Neural progenitor cell (in vitro differentiated cells): ENCODE data around the gene MYL5. TPM values are rescaled to one million over a fixed set of nuclear protein-coding genes. Genes with fewer than 3 reads are reported as not detected.
A peak's percentile ranks its signal among the peaks of the same experiment; 100 is the strongest.

ENCODE experiments used
- DNase-seq: peaks from one replicate; pipeline ENCODE4 v3.0.0-alpha.2; 2016; ENCODE audit warnings: low spot score
- H2AFZ ChIP-seq: fragments of 200-600 bp; sonication (generic); replicated peaks from 2 replicates; pipeline ENCODE4 v1.6.1; 2016; ENCODE audit warnings: antibody characterized with exemption
- H3F3A ChIP-seq: fragments of 200-600 bp; sonication (generic); 2 replicates; pipeline ENCODE4 v1.6.1; 2016; ENCODE audit warnings: antibody characterized with exemption, low read depth
- H3K27ac ChIP-seq: fragments of 200-600 bp; sonication (generic); 2 replicates; pipeline ENCODE4 v1.5.1; 2016; ENCODE audit warnings: mild to moderate bottlenecking
- H3K27me3 ChIP-seq: fragments of 200-600 bp; sonication (generic); 2 replicates; pipeline ENCODE4 v1.6.1; 2016; ENCODE audit warnings: mild to moderate bottlenecking, moderate library complexity
- H3K36me3 ChIP-seq: fragments of 200-600 bp; sonication (generic); 2 replicates; pipeline ENCODE4 v1.5.1; 2016
- H3K4me1 ChIP-seq: fragments of 200-600 bp; sonication (generic); 2 replicates; pipeline ENCODE4 v1.6.1; 2016; ENCODE audit warnings: mixed run types
- H3K4me2 ChIP-seq: fragments of 200-600 bp; sonication (generic); 2 replicates; pipeline ENCODE4 v1.6.1; 2016
- H3K4me3 ChIP-seq: fragments of 200-600 bp; sonication (generic); 2 replicates; pipeline ENCODE4 v1.5.1; 2016
- H3K79me2 ChIP-seq: fragments of 200-600 bp; sonication (generic); 2 replicates; pipeline ENCODE4 v1.6.1; 2016; ENCODE audit warnings: low read depth
- H3K9ac ChIP-seq: fragments of 200-600 bp; sonication (generic); 2 replicates; pipeline ENCODE4 v1.6.1; 2016
- H3K9me3 ChIP-seq: fragments of 200-600 bp; sonication (generic); 2 replicates; pipeline ENCODE4 v1.5.1; 2016; ENCODE audit warnings: low read depth
- H4K20me1 ChIP-seq: fragments of 200-600 bp; sonication (generic); 2 replicates; pipeline ENCODE4 v1.6.1; 2016; ENCODE audit warnings: low read depth
- H3K27ac Mint-ChIP-seq: 3 replicates; pipeline ENCODE4 v1.8.0; 2021; ENCODE audit warnings: mixed read lengths
- H3K27me3 Mint-ChIP-seq: 2 replicates; pipeline ENCODE4 v1.8.0; 2022; ENCODE audit warnings: low read depth, mild to moderate bottlenecking, inconsistent platforms, moderate library complexity, mixed read lengths; ENCODE audit not compliant: insufficient read depth
- H3K36me3 Mint-ChIP-seq: 3 replicates; pipeline ENCODE4 v1.8.0; 2021; ENCODE audit warnings: mixed read lengths
- H3K4me1 Mint-ChIP-seq: 3 replicates; pipeline ENCODE4 v1.8.0; 2021; ENCODE audit warnings: mixed read lengths
- H3K4me3 Mint-ChIP-seq: 3 replicates; pipeline ENCODE4 v1.8.0; 2021; ENCODE audit warnings: mild to moderate bottlenecking, moderate library complexity, mixed read lengths
- H3K9me3 Mint-ChIP-seq: 3 replicates; pipeline ENCODE4 v1.8.0; 2020; ENCODE audit warnings: mixed read lengths
- CTCF ChIP-seq: fragments of 200-600 bp; sonication (generic); IDR thresholded peaks from 2 replicates; pipeline ENCODE4 v1.5.1; 2017; ENCODE audit warnings: antibody characterized with exemption, mild to moderate bottlenecking
- EZH2 ChIP-seq: fragments of 200-600 bp; sonication (generic); IDR thresholded peaks from 2 replicates; pipeline ENCODE4 v1.6.1; 2017; ENCODE audit warnings: antibody characterized with exemption, mild to moderate bottlenecking, moderate library complexity
- EZH2phosphoT487 ChIP-seq: fragments of 200-600 bp; sonication (generic); IDR thresholded peaks from 2 replicates; pipeline ENCODE4 v1.6.1; 2017; ENCODE audit warnings: antibody characterized with exemption
- total RNA-seq: library from RNA; depleted of rRNA; stranded (reverse); fragments of >200 nt; gene quantifications from 2 replicates; pipeline ENCODE4 v1.2.3, GENCODE V29; 2015; ENCODE audit warnings: low replicate concordance

Gene MYL5
- total RNA-seq, 1 donor from 2014 or later: 0.21 TPM

GRCh38 chr4:699816-700580 lies 25.7 kb downstream of the MYL5 start:
- H3K79me2 ChIP-seq: no peaks in the 10 kb centered on the region
- H3K27ac ChIP-seq: no peak overlapping the region
- H3K27ac Mint-ChIP-seq: peak overlapping the region; percentile 5
- H3F3A ChIP-seq: no peaks in the 10 kb centered on the region
- H3K4me3 ChIP-seq: no peak overlapping the region
- H3K27me3 Mint-ChIP-seq: peaks cover 12% of the 10 kb centered on the region
- H3K36me3 Mint-ChIP-seq: no peaks in the 10 kb centered on the region
- H3K36me3 ChIP-seq: no peaks in the 10 kb centered on the region
- H2AFZ ChIP-seq: no peak overlapping the region
- no peak overlapping the region for H3K4me3 Mint-ChIP-seq
- H3K4me2 ChIP-seq: no peak overlapping the region
- no peak overlapping the region for H3K9ac ChIP-seq
- no peaks in the 10 kb centered on the region for H3K9me3 ChIP-seq
- no peaks in the 10 kb centered on the region for H3K4me1 ChIP-seq
- no peaks in the 10 kb centered on the region for H4K20me1 ChIP-seq
- peaks cover 12% of the 10 kb centered on the region for H3K27me3 ChIP-seq
- H3K9me3 Mint-ChIP-seq: peaks cover 4% of the 10 kb centered on the region
- TF ChIP-seq EZH2phosphoT487: no peak
- TF ChIP-seq CTCF: no peak
- no peak for TF ChIP-seq EZH2
- peaks cover 3% of the 10 kb centered on the region for H3K4me1 Mint-ChIP-seq
- no peak for DNase-seq

GRCh38 chr4:700587-701264 lies 26.4 kb downstream of the MYL5 start:
- no peaks in the 10 kb centered on the region for H3K36me3 Mint-ChIP-seq
- Histone ChIP-seq H2AFZ (no peak overlapping the region), H3K79me2 (peaks cover under 1% of the 10 kb centered on the region), H3K27me3 (peaks cover 15% of the 10 kb centered on the region), H4K20me1 (no peaks in the 10 kb centered on the region), H3K36me3 (no peaks in the 10 kb centered on the region), H3K4me1 (no peaks in the 10 kb centered on the region), H3K9ac (no peak overlapping the region), H3K4me3 (no peak overlapping the region), H3K27ac (no peak overlapping the region), H3F3A (no peaks in the 10 kb centered on the region), H3K9me3 (no peaks in the 10 kb centered on the region), H3K4me2 (no peak overlapping the region)
- no peak for TF ChIP-seq EZH2
- TF ChIP-seq CTCF: peak; percentile 25
- H3K4me1 Mint-ChIP-seq: peaks cover 3% of the 10 kb centered on the region
- no peak overlapping the region for H3K4me3 Mint-ChIP-seq
- peaks cover 12% of the 10 kb centered on the region for H3K27me3 Mint-ChIP-seq
- peak overlapping the region; percentile 5 for H3K27ac Mint-ChIP-seq
- no peak for DNase-seq
- H3K9me3 Mint-ChIP-seq: peaks cover 4% of the 10 kb centered on the region

GRCh38 chr4:702618-703048 lies 28.3 kb downstream of the MYL5 start:
- Histone ChIP-seq H2AFZ (no peak overlapping the region), H3K9me3 (no peaks in the 10 kb centered on the region), H3K79me2 (peaks cover 19% of the 10 kb centered on the region), H3K9ac (no peak overlapping the region), H3F3A (no peaks in the 10 kb centered on the region), H3K27me3 (peaks cover 15% of the 10 kb centered on the region), H4K20me1 (peaks cover 10% of the 10 kb centered on the region), H3K4me1 (peaks cover 9% of the 10 kb centered on the region), H3K27ac (no peak overlapping the region), H3K4me3 (no peak overlapping the region), H3K4me2 (no peak overlapping the region), H3K36me3 (no peaks in the 10 kb centered on the region)
- no peak overlapping the region for H3K27ac Mint-ChIP-seq
- H3K36me3 Mint-ChIP-seq: no peaks in the 10 kb centered on the region
- H3K9me3 Mint-ChIP-seq: peaks cover 4% of the 10 kb centered on the region
- peaks cover 3% of the 10 kb centered on the region for H3K4me1 Mint-ChIP-seq
- DNase-seq: no peak
- H3K4me3 Mint-ChIP-seq: peak overlapping the region; percentile 49
- TF ChIP-seq CTCF (no peak), EZH2 (no peak), EZH2phosphoT487 (no peak)
- peaks cover 12% of the 10 kb centered on the region for H3K27me3 Mint-ChIP-seq
